ENCODE results near the gene GPR85.
"Not testable (repeated sequence)": the region's sequence is repeated elsewhere in the genome, so short reads cannot be mapped to it uniquely, and the experiment has no call there.

The GPR85 gene, protein sequence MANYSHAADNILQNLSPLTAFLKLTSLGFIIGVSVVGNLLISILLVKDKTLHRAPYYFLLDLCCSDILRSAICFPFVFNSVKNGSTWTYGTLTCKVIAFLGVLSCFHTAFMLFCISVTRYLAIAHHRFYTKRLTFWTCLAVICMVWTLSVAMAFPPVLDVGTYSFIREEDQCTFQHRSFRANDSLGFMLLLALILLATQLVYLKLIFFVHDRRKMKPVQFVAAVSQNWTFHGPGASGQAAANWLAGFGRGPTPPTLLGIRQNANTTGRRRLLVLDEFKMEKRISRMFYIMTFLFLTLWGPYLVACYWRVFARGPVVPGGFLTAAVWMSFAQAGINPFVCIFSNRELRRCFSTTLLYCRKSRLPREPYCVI

DNA sequence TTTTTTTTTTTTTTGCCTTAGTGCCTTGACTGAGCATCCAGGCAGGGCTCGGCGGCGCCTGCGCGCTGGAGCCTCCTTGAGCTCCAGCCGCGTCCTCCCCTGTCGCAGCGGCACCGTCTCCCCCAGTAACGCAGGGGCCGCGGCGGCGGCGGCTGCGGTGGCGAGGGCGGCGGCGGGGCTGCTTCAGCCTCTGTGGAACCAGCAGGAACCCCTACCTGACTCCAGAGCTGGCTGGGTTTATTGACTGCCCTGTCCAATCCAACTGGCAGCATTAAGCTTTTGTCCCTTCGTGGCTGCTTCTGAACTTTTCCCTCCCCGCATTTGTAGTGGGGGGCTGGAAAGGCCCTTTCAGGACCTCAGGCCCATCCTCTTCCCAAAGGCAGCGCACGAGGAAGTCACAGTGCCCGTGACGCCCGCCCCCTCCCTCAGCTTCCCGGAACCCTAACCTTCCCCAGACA, at the start of gene GPR85:
Gene GPR85 (minus strand): TSS at position 397 of the 458 bp plus-strand sequence. CDS start 2,106 bp downstream, outside the sequence.
- no peak for DNase-seq (ENCODE audit: low read depth in 2 of 2)

DNA sequence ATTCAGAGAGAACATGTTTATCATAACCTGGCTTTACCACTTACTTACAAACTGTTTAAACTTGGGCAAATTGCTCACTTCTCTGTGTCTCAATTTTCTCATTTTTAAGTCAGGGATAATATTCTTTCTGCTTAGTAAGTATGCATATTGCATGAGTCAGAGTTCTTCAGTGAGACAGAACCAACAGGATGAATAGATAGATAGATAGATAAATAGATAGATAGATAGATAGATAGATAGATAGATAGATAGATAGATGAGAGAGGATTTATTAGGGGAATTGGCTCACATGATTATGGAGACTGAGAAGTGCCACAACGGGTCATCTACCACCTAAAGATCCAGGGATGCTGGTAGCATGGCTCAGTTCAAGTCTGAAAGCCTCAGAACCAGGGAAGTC, 47.4 kb upstream of the GPR85 start:
- no peak for DNase-seq (ENCODE audit: low read depth in 2 of 2)

DNA sequence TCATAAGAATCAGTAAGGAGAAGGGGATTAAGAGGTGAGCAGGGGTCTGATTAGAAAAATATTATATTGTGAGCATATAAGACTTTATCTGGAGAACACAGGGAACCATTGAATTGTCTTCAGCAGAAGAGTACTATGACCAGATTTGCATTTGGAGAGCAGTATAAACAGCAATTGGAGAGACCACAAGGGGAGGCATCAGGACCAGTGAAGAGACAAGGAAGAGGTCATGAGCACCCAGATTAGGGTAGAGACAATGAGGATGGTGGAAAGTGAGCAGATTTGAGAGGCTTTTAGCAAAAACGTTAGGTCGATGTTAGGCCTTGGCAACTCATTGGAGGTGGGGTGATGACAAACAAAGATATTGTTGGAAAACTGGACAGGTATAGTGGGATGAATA, 44.7 kb upstream of the GPR85 start:
- no peak for DNase-seq (ENCODE audit: low read depth in 2 of 2)

DNA sequence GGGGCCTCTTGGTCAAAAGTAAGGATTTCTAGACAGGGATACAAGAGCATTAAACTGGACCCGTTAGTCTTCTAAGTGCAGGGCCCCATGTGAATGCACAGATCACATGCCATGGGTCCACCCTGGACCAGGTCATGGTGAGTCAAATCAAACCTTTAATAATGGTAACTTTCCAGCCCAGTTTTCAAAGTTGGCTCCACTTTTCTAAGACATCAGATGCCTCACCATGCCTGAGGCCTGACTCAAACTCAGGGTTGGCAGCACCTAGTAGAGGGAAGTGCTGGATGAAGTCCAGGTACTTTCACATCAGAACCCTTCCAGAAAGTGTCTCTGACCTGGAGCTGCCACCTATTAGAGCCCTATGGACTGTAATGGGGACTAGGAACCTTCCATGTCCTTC, 41.4 kb upstream of the GPR85 start:
- DNase-seq (ENCODE audit: low read depth in 2 of 2) = no peak

DNA sequence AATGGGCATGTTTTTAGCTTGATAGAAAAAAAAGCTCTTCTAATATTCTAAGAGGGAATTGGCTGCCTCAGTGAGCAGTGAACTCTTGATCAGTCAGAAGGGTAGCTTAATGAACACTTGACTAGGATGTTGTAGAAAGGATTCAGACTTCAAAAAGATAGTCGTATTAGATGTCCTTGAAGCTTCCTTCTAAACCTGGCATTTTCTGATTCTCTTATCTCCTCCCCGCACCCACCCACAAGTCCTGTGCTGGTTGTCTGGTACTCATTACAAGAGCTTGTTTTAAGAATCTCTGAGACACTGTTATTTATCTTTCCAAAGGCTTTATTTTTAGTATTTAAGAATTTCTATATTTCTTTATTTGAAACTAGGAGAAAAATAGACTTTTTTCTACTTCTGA, 39.1 kb upstream of the GPR85 start:
- no peak for DNase-seq (ENCODE audit: low read depth in 2 of 2)

DNA sequence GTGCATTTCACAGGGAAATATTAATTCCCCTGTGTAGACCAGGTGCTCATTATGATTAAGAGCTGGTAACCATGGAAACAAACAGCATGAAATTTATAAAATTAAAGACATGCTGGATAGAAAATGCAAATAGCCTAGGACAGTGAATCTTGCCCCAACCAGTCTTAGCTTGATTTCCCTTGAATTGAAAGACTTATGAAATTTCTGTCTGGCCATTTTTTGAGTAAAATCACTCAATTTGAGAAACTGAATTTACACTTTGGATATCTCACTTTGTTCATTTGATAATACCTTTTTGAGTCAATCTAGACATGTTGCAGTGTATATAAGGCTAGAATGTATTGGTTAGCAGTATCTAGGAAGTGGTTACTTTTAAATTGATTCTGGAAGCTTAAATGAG, 36.1 kb upstream of the GPR85 start:
- no peak for DNase-seq (ENCODE audit: low read depth in 2 of 2)

DNA sequence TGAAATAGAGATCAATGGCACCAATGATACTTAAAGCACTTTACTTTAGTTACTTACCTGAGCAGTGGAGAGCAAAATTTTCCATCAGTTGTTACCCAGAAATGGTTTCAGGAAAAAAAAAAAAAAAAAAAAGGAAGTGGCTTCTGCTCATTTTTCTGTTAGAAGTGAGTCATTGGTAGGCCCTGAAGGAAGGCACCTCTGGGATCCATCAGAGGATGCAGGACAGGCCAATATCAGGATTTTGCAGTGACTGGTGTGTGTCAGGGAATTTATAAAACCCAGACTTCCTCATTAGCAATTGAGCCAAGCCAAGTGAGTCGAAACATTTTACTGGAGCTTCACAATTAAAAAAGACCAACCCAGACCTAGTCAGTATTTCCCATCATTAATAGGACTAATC, 34.0 kb upstream of the GPR85 start:
- DNase-seq (ENCODE audit: low read depth in 2 of 2) = no peak

DNA sequence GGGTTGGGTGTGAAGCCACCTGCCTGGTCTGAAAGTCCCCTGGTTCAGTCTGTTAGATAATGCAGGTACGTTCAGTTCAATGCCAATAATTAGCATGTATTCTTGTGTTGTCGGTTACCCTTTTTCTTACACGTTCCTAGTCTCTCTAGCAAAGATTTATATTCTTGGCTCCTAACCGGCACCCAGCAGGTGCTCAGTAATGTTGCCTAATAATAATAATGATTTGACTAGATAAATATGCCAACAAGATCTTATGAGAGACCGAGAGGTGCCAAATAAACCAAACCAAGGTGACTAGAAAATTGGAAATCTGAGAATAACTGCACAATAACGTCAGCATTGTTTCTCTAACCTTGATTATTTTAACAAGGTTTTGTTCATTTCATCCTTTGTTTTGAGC, 32.8 kb upstream of the GPR85 start:
- no peak for DNase-seq (ENCODE audit: low read depth in 2 of 2)

DNA sequence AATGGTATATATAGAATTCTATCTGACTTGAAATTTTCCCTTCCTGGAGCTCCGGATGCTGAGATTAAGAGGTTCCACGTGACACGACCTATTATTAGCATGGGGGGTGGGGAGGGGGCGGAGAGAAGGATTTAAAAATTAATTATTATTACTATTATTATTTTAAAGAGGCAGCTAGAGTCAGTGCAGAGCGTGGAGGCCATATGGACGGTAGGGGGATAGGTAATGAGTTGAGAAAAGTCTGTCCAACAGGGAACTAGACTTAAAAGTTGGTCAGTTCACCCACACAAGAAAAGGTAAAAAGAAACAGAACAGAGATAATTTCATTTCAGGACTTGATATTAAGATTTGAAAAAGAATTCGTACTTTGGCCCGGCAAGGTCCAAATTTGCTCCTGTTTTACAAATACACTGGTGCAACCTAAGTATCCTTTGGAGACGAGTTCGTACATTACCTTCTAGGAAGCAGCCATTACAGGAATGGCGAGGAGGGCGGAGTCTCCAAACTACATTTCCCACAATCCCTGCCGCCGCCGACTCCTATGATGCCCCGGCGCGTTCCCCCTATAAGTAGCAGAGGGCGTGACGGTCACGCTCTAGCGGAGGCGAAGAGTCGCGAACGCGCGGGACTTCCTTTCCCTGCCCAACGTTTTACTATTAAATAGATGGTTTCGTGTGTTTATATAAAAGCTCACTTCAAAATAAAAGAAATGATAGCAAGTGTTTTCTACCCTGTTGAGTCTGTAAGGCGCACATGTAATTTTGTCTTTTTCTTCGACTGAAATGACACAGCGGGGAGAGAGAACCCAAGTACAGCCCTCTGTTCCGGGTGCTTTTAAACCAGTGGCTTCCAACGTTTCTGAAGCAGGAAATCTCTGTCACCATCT, 31.7 kb upstream of the GPR85 start, which contains the start of gene SMIM30:
Gene SMIM30 (minus strand): TSS at position 481 of the 886 bp plus-strand sequence. CDS start 976 bp downstream, outside the sequence.
- peak; percentile 66 to 73 for DNase-seq (ENCODE audit: low read depth in 2 of 2)

DNA sequence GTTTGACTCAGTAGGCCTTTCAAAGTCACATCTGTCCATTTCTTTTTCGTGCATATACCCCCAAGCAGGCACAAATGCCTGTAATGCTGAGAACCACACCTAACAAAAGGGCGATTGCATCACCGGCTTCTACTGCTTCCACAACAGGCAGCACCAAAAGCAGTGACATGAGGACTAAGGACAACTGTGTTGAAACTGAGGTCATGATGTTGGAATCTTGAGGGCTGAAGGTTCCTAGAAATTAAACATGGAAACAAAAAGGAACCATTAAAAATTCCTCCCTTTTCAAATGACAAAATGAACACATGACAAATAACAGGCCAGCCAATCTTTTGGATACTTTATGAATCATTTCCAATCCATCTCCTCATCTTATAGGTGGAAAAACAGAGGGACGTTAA, 30.7 kb upstream of the GPR85 start:
- DNase-seq (ENCODE audit: low read depth in 2 of 2) = not testable (repeated sequence)

DNA sequence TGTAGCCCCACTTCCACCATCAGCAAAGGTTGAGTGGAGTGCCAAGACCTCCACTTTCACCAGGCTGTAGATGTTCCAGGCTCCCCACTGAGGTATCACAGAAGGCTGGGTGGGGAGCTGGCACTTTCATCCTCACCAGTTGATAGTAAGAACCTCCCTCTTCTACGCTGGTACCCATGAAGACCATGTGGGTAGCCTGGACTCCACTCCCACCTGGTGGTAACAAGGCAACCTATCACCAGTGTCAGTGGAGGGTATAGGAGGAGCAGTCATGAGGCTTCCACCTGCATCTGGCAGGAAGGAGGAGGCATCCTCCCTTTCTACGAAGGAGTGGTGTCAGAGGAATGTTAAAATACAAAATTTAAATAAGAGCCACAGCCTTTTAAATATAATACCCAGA, 27.3 kb upstream of the GPR85 start:
- DNase-seq (ENCODE audit: low read depth in 2 of 2) = no peak

DNA sequence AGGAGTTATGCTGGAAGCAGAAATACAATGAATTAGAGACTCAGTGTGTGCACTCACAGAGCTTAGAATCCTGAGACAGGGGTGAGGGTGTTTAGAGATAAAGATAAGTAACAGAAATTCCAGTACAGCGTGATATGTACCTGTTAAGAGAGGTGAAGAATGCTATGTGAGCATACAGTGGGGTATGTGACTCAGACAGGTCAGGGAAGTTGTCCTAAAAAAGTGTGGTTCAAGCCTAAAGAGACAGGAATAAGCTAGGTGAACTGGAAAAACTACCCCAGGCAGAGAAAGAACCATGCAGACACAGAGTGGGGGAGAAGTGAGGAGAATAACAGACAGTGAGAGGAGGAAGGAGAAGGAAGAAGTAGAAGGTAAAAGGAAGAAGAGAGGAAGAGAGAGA, 23.1 kb upstream of the GPR85 start:
- DNase-seq (ENCODE audit: low read depth in 2 of 2) = no peak

DNA sequence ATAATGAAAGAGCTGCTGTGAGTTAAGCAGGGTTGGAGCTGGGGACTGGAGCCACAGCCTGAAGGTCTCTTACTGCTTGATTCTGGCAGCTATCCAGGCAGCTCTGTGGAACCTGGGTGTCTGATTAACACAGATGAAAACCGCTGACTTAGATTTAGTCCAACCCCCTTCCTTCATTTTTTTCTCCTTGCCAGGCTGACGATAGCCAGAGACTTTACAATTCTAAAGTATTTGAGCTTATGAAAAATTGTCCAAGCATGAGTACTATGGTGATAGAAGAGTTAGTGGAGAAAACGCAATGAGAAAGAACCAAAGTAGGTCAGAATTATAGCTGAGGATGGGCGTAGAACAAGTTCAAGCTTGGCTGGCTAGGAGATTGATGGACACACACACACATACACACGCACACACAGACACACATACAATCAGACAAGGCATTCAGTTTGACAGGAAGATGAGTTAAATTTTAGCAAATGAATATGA, 13.5 kb upstream of the GPR85 start:
- no peak for DNase-seq (ENCODE audit: low read depth in 2 of 2)

DNA sequence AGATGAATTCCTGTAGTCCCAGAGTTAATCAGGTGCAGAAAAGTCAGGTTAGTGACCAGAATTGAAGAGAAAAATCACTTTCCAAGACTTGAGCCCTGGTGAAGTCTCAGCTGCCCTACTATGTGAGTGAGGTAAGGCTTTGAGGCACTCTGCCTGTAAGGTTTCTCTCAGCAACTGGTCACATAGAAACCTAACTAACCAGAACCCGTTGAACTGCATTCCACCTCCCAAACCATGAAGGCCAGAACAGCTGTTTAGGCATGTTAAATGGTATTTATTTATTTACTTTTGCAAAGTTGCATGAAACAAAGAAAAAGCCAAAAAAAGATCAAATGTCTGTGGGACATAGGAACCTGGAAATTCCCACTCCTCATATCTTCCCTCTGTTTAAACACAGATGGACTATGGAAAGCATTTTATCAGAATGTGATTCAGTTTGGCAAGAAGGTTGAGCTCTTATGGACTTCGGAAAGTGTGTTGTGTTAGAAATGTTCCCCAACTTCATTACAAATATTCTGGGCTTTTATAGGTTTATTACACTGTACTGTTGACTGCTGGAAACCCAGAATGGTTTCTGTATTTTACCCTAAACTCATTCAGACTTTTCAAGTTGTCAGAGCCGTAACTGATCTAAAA, 12.8 kb upstream of the GPR85 start:
- DNase-seq (ENCODE audit: low read depth in 2 of 2) = no peak

DNA sequence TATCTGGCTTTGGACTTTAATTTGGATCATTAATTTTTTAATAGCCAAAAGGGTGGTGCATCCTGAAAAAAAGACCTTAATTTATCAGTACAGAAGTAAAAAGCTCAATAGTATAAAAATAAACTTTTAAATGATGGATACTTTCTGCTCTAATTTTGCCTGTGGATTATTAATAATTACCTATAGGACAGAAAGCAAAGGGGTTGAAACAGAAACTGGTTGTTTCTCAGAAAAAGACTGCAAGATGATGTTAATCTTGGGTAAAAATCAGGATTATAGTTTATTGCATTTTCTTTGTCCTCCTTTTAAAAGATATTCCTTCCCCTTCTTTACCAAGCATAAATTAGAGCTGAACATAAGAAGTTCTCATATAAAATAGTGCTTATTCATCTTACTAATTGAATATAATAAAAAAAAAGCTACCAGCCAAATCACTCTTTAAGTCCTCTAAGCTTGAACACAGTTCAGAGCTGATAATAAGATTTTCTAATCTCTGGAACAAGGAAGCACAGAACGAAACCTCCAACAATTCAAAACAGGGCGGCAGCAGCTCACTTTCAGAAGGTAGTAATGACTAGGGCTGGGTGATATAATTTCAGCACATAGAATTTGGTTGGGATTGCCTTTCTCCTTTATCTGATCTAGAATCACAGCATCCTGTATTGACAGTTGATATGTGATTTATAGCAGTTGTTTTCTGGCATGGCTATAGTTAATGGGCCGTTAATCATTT, 8.1 kb upstream of the GPR85 start:
- DNase-seq (ENCODE audit: low read depth in 2 of 2) = no peak

DNA sequence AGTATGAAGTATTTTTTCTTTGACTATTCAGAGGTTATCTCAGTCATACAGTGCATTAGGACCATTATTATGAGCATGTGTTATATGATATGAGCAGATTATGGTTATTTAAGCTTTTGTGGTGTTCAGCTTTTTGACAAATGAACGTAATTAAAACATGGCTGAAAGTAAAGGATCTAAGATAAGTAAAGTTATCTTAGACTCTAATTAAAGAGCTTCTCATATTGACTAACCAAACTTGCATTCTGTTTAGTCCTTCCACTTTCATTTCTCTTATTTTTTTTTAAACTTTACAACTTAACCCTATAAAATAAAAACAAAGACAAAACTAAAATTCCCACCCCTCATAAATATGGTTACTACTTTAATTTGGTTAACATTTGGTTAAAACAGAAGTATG, 6.9 kb upstream of the GPR85 start:
- DNase-seq (ENCODE audit: low read depth in 2 of 2) = no peak

DNA sequence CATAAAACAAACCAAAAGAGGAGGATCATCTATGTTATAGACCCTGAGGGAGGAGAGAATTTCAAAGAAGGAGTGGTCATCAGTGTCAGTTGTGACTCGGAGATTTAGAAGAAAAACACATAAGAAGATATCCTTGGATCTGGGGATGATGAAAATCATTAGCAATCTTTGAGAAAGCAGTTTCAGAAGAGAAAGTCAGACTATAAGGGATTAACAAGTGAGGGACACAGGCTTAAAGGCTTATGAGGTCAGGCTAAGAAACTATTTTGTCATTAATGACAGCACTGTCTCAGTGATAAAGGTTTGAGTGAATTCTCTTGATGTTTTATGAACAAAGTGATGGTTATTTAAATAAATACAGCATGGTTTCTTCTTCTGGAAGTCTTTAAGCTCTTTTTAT, 6.1 kb upstream of the GPR85 start:
- DNase-seq (ENCODE audit: low read depth in 2 of 2) = no peak

DNA sequence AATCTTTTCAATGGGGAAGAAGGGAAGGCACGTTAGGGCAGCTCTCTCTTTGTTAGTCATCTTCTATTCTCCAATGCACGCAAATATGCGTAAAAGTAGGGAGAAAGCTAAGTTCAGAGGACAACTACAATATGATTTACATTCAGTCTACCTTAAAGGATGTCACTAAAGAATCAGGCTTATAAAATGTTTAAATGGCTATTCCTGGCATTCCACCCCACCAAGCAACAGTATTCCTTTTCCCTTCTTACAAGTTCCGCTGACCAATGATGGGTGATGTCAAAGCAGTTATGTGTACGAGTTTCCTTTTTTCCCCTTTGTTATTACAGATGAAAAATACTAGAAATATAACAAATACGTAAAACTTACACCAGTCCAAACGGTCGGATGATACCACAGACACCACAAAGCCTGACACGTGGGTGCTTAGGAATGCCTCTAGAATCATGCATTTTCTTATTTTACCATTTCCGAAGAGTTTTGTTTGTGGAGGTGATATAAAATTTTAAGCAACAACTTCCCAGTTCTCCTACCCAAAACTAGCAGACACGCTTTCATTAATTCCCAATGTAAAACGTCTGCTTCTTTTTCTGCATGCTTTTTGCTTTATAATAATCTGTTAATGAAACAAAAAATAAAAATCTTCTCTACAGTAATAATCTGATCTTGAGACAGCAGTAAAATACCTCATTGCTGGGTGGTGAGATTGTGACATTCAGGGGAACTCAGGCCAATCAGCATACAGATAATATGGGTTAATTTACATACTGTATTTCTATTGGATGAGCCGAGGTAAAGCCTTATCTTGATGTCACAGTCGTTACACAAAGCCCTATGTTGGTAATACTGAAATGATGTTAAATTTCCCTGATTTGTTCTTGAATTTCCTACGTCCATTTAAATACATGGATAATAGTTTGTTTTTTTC, 708 bp upstream of the GPR85 start:
- no peak for DNase-seq (ENCODE audit: low read depth in 2 of 2)

DNA sequence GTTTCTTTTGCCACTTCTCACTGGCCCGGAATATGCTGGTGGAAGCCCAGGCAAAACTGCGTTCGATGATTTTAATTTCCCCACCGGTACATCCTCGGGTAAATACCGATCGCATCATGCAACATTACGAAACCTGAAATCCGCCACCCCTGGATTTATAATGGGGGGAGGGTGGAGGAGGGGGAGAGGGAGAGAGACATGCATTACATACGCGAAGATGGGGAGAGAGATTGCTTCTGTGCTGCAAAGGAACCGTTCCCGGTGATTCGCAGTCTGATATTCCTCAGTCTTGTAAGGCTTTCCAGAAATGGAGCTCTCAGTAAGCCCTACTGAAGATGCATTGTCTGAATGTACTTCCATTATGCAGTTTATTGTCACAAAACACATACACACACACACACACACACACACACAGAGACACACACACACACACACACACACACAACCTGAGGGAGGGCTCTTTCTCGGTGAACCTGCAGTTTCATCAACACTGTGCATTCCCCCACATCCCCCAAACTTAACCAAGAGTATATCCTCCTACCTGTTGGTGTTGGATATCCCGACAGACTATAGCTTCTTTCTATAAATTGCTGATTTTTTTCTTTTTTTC, 741 bp downstream of the GPR85 start:
- DNase-seq (ENCODE audit: low read depth in 2 of 2) = no peak
